ENCODE measurements around the gene PTGIR.

The PTGIR gene

GRCh38 chr19:46599716-46600373, 25.0 kb downstream of the PTGIR start:
- TF ChIP-seq BHLHE40 (IDR thresholded peaks at IDR 0.05; ENCODE audit: borderline replicate concordance) = no peak
- TF ChIP-seq SP1 (IDR thresholded peaks at IDR 0.05) = no peak
- TF ChIP-seq LEF1 (IDR thresholded peaks at IDR 0.05; ENCODE audit: borderline replicate concordance) = no peak
- no peak for TF ChIP-seq ARNT (IDR thresholded peaks at IDR 0.05)
- no peak for TF ChIP-seq HDGF (IDR thresholded peaks at IDR 0.05; ENCODE audit: borderline replicate concordance)
- TF ChIP-seq FOXK2 (IDR thresholded peaks at IDR 0.05) = no peak
- TF ChIP-seq FOXM1 (IDR thresholded peaks at IDR 0.05; ENCODE audit: borderline replicate concordance) = no peak
- TF ChIP-seq, protein P1, sequence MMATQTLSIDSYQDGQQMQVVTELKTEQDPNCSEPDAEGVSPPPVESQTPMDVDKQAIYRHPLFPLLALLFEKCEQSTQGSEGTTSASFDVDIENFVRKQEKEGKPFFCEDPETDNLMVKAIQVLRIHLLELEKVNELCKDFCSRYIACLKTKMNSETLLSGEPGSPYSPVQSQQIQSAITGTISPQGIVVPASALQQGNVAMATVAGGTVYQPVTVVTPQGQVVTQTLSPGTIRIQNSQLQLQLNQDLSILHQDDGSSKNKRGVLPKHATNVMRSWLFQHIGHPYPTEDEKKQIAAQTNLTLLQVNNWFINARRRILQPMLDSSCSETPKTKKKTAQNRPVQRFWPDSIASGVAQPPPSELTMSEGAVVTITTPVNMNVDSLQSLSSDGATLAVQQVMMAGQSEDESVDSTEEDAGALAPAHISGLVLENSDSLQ (IDR thresholded peaks at IDR 0.05) = no peak
- no peak for TF ChIP-seq CTBP1 (IDR thresholded peaks at IDR 0.05; ENCODE audit: borderline replicate concordance)
- no peak for TF ChIP-seq SUZ12 (IDR thresholded peaks at IDR 0.05)
- no peak for TF ChIP-seq FOXA1 (IDR thresholded peaks at IDR 0.05)
- no peak for TF ChIP-seq TARDBP (IDR thresholded peaks at IDR 0.05)
- no peak for TF ChIP-seq L3MBTL2 (conservative IDR thresholded peaks at IDR 0.05)
- TF ChIP-seq ELF4 (IDR thresholded peaks at IDR 0.05) = no peak
- TF ChIP-seq ZNF384 (IDR thresholded peaks at IDR 0.05) = no peak
- TF ChIP-seq NFRKB (IDR thresholded peaks at IDR 0.05) = no peak
- POLR2A ChIA-PET = interaction anchor here (0.7 to 5.0 kb wide), 16 partner anchors 8 to 187 kb away, joined by 3 to 40 read pairs (median 4); partner anchors contain the start of gene CCDC8
- DNase-seq (ENCODE audit: extremely low spot score) = no peak
- CTCF ChIA-PET = interaction anchor here (4.2 kb wide), 1 partner anchor 15 kb away, joined by 20 read pairs; no protein-coding TSS in a partner anchor

GRCh38 chr19:46598372-46598917, 26.4 kb downstream of the PTGIR start:
- ChIA-PET CTCF (interaction anchor here (1.1 to 1.2 kb wide), 2 partner anchors 61 to 106 kb away, joined by 3 read pairs; no protein-coding TSS in a partner anchor), POLR2A (interaction anchor here (5.0 kb wide), 1 partner anchor 13 kb away, joined by 40 read pairs; no protein-coding TSS in a partner anchor)

GRCh38 chr19:46596008-46596407, 28.9 kb downstream of the PTGIR start:
- TF ChIP-seq BHLHE40 (IDR thresholded peaks at IDR 0.05; ENCODE audit: borderline replicate concordance) (no peak), ZNF384 (IDR thresholded peaks at IDR 0.05) (peak; percentile 79; the same call in 1 of the 2 replicates), FOXM1 (IDR thresholded peaks at IDR 0.05; ENCODE audit: borderline replicate concordance) (no peak), CTBP1 (IDR thresholded peaks at IDR 0.05; ENCODE audit: borderline replicate concordance) (no peak), FOXA1 (IDR thresholded peaks at IDR 0.05) (no peak)
- ChIA-PET POLR2A (no interaction called here), CTCF (no interaction called here)
- DNase-seq (ENCODE audit: extremely low spot score) = no peak

More at GRCh38 chr19:46598372-46598917, 26.4 kb downstream of the PTGIR start:
- TF ChIP-seq ZNF384 (IDR thresholded peaks at IDR 0.05) = no peak
- TF ChIP-seq TARDBP (IDR thresholded peaks at IDR 0.05) = no peak
- TF ChIP-seq SP1 (IDR thresholded peaks at IDR 0.05) = no peak
- no peak for DNase-seq (ENCODE audit: extremely low spot score)

- no peak for DNase-seq (ENCODE audit: extremely low spot score)
- TF ChIP-seq L3MBTL2 (conservative IDR thresholded peaks at IDR 0.05) (no peak), LEF1 (IDR thresholded peaks at IDR 0.05; ENCODE audit: borderline replicate concordance) (no peak), NFRKB (IDR thresholded peaks at IDR 0.05) (no peak), BHLHE40 (IDR thresholded peaks at IDR 0.05; ENCODE audit: borderline replicate concordance) (no peak), CTBP1 (IDR thresholded peaks at IDR 0.05; ENCODE audit: borderline replicate concordance) (no peak)
- POLR2A ChIA-PET = interaction anchor here (1.0 kb wide), 1 partner anchor 9 kb away, joined by 4 read pairs; no protein-coding TSS in a partner anchor
- CTCF ChIA-PET = no interaction called here
These were observed 33.0 kb downstream of the PTGIR start for GRCh38 chr19:46591870-46592269.

DNA sequence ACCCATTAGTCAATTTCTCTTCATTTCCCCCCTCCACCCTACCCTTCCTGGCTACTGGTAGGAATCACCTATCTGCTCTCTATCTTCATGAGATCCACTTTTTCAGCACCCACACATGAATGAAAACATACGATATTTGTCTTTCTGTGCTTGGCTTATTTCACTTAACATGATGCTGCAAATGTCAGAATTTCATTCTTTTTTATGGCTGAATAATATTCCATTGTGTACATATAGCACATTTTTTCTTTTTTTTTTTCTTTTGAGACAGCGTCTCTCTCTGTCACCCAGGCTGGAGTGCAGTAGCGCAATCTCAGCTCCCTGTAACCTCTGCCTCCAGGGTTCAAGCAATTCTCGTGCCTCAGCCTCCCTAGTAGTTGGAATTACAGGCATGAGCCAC, 33.6 kb downstream of the PTGIR start:
- DNase-seq (ENCODE audit: extremely low spot score) = no peak
- ChIA-PET CTCF (no interaction called here), POLR2A (no interaction called here)
- no peak for TF ChIP-seq TARDBP (IDR thresholded peaks at IDR 0.05)
- TF ChIP-seq L3MBTL2 (conservative IDR thresholded peaks at IDR 0.05) = no peak
- TF ChIP-seq BHLHE40 (IDR thresholded peaks at IDR 0.05; ENCODE audit: borderline replicate concordance) = no peak
- TF ChIP-seq FOXM1 (IDR thresholded peaks at IDR 0.05; ENCODE audit: borderline replicate concordance) = no peak
- no peak for TF ChIP-seq NFRKB (IDR thresholded peaks at IDR 0.05)
- no peak for TF ChIP-seq SP1 (IDR thresholded peaks at IDR 0.05)
- TF ChIP-seq FOXA1 (IDR thresholded peaks at IDR 0.05) = no peak
- no peak for TF ChIP-seq ARNT (IDR thresholded peaks at IDR 0.05)
- no peak for TF ChIP-seq FOXK2 (IDR thresholded peaks at IDR 0.05)
- TF ChIP-seq ELF4 (IDR thresholded peaks at IDR 0.05) = no peak
- TF ChIP-seq LEF1 (IDR thresholded peaks at IDR 0.05; ENCODE audit: borderline replicate concordance) = no peak
- no peak for TF ChIP-seq CTBP1 (IDR thresholded peaks at IDR 0.05; ENCODE audit: borderline replicate concordance)
- TF ChIP-seq SUZ12 (IDR thresholded peaks at IDR 0.05) = no peak
- TF ChIP-seq, protein P1 (IDR thresholded peaks at IDR 0.05) = no peak
- no peak for TF ChIP-seq ZNF384 (IDR thresholded peaks at IDR 0.05)
- TF ChIP-seq HDGF (IDR thresholded peaks at IDR 0.05; ENCODE audit: borderline replicate concordance) = no peak

GRCh38 chr19:46587861-46588260, 37.0 kb downstream of the PTGIR start:
- no peak for DNase-seq (ENCODE audit: extremely low spot score)
- CTCF ChIA-PET = no interaction called here
- TF ChIP-seq TARDBP (IDR thresholded peaks at IDR 0.05) (no peak), BHLHE40 (IDR thresholded peaks at IDR 0.05; ENCODE audit: borderline replicate concordance) (no peak), SUZ12 (IDR thresholded peaks at IDR 0.05) (no peak), FOXK2 (IDR thresholded peaks at IDR 0.05) (no peak), LEF1 (IDR thresholded peaks at IDR 0.05; ENCODE audit: borderline replicate concordance) (no peak), NFRKB (IDR thresholded peaks at IDR 0.05) (no peak), SP1 (IDR thresholded peaks at IDR 0.05) (no peak)
- TF ChIP-seq, protein P1 (IDR thresholded peaks at IDR 0.05) = no peak
- POLR2A ChIA-PET = interaction anchor here (1.5 kb wide), 1 partner anchor 12 kb away, joined by 9 read pairs; no protein-coding TSS in a partner anchor

Data from HEK293T (cell line).